GM18873 (cell line): ENCODE data around the gene PLCB1.

Experiments used
- ATAC-seq: cut with Tn5 transposase; IDR thresholded peaks from one replicate; pipeline ENCODE4 v1.9.1; 2021; ENCODE audit warnings: mild to moderate bottlenecking, moderate library complexity, moderate number of reproducible peaks; ENCODE audit not compliant: unreplicated experiment, low FRiP score

Gene PLCB1

DNA sequence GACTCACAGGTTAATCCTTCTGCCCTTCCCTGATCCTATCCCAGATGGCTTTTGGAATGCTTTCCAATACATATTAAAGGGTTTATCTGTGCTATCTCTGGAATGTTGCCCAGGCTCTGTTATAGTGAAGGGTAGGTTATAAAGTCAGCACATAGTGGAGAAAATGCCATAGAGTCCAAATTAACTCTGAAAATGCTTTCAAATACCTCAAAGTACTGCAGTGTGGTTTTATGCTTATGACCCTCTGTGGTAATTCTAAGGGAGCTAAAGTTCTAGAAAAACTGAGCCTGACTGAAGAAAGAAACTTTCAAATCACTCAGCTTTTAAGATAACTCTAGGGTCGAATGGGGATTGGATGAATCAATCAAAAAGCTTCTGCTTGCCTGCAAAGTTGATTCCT is 159.8 kb downstream of the PLCB1 start:
- no peak for ATAC-seq

DNA sequence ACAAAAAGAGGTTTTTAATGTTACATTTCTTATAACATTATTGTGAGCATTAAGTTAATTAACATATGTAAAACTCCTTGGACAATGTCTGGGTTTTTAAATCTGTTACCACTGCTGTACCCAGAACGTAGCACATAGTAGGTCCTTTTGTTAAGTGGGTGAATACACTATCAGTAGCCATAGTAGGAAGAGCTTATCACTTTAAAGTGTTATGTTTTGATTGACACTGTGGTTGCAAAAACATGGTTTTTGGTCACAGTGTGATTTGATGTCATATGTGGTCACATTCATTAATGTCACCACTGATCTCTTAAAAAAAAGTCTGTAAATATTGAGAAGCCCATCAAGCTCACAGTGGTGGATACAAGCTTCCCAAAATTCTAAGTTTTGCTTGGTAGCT is 160.7 kb downstream of the PLCB1 start:
- ATAC-seq, result no peak

DNA sequence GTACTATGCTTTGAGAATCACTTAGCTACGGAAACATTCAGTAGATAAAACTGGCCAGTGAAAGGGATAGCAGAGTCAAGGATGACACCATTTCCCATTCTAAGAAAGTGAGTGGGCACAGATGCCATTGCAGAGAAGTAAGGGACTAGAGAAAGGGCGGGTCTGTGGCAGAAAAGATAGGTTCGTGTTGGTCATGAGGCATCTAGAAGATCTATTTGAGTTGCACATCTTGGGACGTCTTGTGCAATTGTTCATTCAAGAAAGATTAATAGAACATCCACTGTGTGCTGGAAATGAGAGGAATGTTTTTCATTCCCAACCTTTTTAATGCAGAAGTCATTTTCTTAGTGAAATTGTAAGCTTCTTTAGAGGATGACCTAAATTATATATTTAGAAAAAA is 161.7 kb downstream of the PLCB1 start:
- no peak for ATAC-seq

DNA sequence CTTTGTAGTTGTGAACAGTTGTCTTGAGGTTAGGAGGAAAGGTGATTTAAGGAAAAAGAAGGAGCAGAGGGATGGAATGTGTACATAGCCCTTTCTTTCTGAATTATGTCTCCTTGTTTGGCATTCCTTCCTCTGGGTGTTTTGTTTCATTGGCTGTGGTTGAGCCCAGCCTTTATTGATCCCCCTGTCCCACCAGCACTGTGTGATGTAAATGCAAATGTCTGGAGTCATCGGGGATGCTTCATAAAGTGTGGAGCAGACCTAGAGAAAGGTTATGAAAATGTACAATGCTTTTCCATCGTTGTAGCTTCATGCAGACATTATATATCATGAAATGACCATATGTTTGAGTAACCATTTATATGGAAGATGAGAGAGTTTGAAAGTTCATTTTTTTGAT is 164.5 kb downstream of the PLCB1 start:
- no peak for ATAC-seq

DNA sequence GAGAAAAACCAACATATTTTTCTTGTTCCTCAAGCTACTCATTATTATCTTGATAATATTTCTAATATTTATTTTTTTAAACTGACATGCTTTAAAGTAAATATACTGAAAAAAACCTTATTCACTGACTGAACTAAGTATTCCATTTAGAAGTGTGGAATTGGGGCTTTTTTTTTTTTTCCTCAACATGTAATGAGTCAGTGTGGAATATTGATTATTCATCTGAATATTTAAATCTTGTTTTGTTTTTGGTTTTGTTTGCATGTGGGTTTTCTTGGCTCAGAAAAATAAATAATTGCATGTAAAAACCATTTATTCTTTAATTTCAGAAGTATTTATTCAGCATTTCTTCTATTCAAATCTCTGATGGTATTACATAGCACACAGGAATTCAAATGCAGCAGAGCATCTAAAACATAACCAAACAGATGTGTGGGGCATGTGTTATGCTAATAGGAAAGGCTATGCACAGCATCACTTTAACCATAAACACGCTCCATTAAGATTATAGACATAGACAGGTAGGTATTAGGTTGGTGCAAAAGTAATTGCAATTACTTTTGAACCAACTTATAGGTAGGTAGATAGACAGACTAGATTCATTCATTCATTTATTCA is 166.5 kb downstream of the PLCB1 start:
- no peak for ATAC-seq

DNA sequence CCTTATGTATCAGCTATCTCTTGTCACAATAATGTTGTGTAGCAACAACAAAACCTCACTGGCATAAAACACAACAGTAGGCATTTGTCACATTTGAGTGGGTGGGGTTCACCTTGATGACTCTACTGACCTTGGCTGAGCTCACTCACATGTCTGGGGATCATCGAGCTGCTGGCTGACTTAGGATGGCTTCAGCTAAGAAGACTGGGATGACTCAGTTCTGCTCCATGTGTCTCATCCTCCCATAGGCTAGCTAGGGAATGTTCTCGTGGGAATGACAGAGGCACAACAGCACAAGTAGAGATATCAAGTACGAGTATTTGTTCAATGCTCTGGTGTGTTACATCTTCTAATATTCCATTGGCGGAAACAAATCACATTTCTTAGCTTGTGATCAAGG is 167.9 kb downstream of the PLCB1 start:
- ATAC-seq, result no peak

DNA sequence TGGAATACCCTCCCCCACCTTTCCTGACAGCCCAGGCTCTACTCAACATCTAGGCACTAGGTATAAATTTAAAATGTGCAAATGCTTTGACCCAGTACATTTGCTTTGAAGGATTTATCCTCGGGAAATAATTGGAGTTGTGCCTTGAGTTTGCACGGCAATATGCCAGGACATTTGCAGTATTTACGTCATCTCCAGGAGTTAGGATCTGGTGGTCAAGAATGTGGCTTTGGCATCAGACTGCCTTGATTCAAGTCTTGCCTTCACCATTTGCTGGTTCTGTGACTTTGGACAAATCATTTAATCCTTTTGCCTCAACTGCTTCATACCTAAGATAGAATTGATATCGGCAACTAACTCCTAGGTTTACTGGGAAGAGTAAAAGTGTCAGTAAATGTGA is 169.6 kb downstream of the PLCB1 start:
- ATAC-seq, result no peak

DNA sequence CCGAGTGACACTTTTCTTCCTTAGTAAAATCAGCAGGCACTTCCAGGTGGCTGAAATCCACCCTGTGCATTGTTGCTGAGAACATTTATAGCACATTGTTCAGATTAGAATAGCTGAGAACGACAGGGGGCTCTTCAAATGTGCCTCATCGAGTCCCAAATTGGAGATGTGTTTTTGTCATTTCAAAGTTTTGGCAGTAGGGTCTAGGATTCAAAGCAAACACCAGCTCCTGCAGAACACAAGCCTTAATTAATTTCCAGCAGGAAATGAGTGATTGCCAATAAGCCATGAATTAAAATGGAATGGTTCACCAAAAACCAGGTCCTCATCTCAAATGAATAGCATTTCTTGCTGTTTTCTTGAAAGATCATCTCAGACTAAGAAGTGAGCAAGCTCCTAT is 171.6 kb downstream of the PLCB1 start:
- ATAC-seq, result no peak

DNA sequence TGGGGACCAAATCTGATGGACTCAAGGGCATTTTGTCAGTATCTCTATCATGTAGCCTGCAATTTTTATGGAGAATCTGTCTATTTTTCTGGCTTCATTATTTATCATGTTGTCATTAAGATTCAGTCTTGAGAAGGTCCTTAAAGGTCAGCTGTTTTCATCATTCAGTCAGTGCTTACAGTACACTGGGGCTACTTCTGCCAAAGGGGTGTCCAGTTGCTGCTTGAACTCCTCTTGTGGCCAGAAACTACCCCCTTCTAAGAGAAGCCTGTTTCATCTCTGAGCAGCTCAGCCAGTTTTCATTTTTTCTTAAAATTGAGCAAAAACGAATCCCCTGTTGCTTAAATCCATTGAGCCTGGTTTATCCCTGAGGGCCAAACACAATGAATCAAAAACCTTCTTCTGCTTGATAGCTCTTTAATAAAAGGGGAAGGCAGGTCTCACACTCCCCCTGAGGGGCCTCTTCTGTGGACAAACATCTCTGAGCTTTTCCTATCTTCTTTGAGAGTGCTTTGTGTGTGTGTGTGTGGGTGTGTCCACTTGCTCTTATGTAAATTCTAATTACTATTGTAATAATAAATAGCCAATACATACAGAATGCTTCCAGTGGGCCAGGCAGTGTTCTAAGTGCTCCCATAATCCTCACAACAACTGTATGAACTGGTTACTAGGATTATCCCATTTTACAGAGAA is 172.2 kb downstream of the PLCB1 start:
- no peak for ATAC-seq

DNA sequence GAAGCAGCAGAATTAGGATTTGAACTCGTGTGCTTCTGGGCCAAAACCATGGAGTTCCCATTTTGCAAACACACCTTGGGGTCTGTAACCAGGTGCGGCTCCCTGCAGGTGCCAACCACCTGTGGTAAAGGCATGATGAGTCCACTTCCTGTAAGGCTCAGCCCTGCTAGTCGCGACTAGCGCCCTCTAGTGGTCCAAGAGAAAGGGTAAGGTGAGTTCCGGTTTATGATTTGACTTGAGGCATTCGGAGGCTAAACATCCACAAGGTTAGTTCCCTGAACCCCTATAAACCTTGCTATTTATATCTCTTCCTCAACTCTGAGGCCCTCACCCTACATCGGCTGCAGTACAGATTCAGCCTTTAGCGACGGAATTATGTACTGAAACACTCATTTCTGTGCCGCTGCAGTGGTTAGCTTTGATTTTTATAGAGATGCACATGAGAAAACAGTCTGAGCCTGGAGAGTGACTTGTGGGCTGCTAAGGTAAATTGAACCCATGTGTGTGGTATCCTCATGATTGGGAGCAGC is 173.4 kb downstream of the PLCB1 start:
- ATAC-seq, result no peak

DNA sequence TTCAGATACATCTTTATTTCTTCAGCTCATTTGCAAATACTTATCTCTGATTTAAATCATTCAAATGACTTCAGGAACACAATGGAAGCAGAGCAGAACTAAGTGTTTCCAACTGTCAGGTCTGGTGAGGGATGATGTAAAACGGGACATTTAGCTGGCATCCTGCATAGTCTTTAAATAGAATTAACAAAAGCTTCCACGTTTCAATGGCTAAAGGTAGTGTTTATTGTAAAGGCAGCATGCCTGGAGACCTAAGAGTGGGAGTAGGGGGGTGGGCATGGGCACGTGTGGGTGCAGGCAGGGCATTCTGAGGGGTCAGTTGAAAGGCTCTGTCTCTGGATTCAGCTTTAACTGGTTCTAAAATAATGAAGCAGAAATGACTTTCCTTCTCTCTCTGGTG is 174.9 kb downstream of the PLCB1 start:
- ATAC-seq, result no peak

DNA sequence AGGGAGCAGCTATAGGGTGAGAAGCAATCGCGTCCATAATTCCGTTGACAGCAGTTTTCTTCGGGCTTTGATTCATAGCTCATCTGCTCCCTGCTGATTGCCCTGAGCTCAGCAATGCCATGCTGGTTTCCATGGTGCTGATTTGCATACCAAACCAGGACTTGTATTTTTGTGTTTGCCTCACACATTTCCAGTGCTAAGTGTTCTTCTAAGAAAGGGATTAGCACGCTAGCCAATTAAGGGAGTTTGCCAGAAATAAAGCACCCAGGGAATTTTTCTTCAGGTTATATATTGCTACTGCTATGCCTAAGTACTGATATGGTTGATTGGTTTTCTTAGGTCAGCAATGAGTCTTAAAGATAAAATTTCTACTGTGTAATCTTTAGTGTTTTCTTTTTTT is 177.6 kb downstream of the PLCB1 start:
- no peak for ATAC-seq

DNA sequence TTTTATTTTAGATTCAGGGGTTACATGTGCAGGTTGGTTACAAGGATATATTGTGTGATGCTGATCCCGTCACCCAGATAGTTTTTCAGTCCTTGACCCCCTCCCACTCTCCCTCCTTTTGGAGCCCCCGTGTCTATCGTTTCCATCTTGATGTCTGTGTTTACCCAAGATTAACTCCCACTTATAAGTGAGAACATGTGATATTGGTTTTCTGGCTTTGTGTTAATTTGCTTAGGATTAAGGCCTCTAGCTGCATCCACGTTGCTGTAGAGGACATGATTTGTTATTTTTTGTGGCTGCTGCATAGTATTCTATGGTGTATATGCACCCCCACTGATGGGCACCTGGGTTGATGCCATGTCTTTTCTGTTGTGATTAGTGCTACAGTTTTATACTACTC is 178.6 kb downstream of the PLCB1 start:
- ATAC-seq, result no peak

DNA sequence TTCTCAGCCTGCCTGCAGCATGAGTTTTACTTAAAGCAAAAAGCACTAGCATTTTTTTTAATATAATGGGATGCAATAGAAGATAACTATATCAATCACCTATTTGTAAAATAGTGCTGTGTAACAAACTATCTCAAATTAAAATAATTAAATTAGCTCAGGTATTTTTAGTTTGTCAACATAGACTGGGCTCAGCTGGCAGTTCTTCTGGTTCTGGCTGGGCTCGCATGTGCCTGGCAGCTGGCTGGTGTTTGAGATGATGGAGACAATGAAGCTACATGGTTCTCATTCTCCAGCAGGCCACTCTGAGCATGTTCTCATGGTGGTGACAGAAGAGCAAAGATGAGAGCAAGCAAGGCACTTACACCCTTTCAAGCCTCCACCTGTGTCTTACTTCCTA is 181.0 kb downstream of the PLCB1 start:
- ATAC-seq, result no peak

DNA sequence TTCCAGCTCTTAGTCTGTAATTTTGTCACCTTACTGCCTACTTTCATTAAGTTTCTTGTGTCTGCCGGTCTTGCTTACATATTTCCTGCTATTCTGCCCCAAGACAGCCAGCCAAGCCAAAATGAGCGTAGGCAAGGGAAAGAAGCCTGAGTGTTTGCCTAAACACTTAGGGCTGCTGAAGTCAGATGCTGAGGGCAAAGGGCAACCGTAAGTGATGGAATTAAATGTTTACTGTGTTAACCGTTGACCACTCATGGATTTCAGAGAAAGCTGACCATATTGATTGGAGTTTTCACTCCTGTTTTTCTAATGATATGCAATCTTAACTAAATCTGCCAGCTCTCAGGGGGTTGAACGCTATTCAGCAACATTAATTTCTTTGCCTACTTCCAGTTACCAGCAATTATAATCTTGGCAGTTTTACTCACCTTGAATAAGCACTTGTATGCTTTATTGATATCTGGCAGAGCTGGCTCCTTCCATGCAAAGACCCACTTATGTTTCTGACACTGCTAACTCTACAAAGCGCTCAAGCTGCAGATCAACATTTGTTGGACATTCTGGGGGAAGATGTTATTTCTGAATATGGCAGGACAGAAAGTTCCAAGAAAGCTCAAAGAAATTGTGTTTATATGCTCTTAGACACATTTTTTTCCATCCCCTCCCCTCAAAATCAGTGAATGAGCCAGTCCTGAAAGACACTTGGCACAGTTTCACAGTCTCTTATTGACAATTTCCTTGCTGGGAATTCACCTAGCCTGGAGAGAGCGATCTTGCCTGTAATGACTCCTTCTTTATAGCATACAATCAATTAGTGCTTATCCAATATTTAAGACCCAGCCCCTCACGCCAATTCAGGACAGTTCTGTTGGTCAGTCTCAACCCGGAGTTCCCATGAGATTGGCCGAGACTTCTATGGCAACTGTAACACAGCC is 183.8 kb downstream of the PLCB1 start:
- no peak for ATAC-seq

DNA sequence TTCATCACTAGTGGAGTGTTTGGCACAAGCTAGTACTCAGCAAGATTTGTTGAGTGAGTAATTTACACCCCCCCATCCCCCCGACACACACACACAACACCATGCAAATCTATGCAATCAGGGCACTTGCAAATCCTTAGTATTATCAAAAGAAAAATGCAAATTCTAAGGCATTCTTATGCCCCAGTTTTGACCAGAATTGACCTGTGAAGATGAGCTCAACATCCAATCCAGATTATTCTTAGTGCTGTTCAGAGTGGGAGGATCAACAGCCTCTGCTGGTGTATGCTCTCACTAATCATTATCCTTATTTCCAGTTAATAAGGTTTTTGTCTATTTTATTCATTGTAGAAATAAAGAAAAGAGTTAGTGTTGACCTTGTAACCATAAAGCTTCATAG is 185.4 kb downstream of the PLCB1 start:
- ATAC-seq, result no peak

DNA sequence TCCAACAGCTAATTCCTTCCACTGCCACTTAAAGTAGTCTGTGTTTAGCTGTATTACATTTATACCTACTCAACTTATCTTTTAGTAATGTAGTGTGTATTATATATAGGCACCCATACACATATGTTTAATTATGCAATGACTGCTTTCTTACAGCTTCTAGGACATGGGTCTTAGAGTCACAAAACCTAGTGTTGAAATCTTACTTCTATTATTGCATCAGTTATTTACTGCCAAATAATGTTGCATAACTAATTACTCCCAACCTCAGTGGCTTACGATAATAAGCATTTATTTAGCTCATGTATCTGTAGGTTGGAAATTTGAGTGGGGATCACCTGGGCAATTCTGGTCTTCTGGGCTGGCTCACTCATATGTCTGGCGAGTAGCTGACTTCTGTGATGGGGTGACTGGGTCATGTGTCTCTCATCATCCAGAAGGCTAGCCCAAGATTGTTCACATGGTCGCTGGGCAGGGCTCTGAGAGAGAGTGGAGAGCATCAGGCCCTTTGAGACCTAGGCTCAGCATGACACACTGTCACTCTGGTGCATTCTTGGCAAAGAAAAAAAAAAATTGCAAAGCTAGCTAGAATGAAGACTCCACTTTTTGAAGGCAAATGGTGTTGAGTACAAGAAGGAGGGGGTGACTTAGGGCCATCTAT is 187.0 kb downstream of the PLCB1 start:
- no peak for ATAC-seq

DNA sequence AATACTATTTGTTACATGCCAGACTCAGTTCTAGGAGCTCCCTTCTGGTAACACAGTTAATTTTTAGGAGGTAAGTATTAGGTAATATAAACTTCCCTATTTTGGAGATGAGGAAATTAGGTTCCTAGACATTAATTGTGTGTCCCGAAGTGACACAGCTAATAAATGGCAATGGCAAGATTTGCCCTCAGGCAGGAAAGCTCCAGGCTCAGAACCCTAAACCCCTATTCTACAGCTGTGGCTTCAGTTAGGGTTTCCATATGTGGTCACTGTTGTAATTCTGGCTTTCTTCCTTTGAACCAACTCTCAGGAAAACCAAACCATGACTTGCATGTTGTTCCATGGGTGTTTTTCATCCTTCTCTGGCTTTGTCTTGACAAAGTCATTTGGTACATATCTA is 188.2 kb downstream of the PLCB1 start:
- no peak for ATAC-seq

DNA sequence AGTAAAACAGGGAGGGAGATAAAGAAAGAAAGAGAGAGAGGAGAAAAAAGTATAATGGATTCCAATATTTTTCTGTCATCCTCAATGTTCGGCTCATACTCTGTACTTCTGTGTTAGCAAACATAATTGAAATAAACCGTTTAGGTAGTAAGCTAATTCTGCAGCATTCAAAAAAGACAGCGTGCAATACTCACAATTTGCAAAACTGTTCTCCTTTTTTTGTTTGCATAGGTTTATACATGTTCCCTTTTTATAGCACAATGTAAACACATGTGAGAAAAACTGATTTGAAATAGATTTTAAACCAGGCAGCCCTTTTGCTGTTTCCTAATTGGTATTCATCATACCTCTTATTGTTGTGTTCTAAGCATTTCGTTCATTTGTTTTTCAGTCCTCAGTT is 188.9 kb downstream of the PLCB1 start:
- no peak for ATAC-seq

DNA sequence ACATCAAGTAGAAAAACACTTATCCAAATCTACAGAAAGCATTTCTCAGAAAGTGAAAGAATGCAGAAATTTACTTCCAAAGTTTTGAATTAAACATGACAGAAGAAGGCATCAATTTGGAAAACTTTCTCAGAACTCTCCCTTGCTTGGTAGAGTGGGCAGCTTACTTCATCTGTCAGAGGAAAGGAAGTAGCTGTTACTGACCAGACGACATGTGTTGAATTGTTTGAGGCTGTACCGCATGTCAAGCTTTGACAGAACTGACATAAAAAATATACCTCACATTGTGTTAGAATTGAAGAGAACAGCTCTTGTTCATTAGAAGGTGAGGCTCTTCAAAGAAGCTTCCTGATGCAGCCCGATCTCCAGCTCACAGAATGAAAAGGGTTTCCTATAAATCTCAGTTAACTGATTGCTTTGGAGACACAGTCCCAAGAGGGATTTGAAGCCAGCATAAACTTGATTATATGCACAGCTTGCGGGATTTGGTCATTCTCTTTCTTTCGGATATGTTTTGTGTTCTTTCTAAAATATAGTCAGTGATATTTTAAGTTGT is 190.7 kb downstream of the PLCB1 start:
- ATAC-seq, result no peak
